ENCODE measurements around the gene PGC.
"Not testable (repeated sequence)": the region's sequence is repeated elsewhere in the genome, so short reads cannot be mapped to it uniquely, and the experiment has no call there.

PGC gene

GRCh38 chr6:41774841-41775240 lies 27.6 kb upstream of the PGC start:
- no peak for DNase-seq

- no peak for DNase-seq
These were observed 24.1 kb upstream of the PGC start for GRCh38 chr6:41771058-41771983.

GRCh38 chr6:41770381-41771057 lies 23.3 kb upstream of the PGC start:
- DNase-seq, result no peak

GRCh38 chr6:41769376-41769775 lies 22.2 kb upstream of the PGC start:
- DNase-seq, result no peak

GRCh38 chr6:41768545-41769308 lies 21.5 kb upstream of the PGC start:
- no peak for DNase-seq

GRCh38 chr6:41767112-41767833 lies 20.1 kb upstream of the PGC start:
- no peak for DNase-seq

- not testable (repeated sequence) for DNase-seq
These were observed 19.0 kb upstream of the PGC start for GRCh38 chr6:41766043-41766664.

GRCh38 chr6:41763470-41763869 lies 16.3 kb upstream of the PGC start:
- no peak for DNase-seq

GRCh38 chr6:41759905-41760579 lies 12.8 kb upstream of the PGC start:
- DNase-seq, result no peak

- DNase-seq, result no peak
These were observed 12.1 kb upstream of the PGC start for GRCh38 chr6:41759106-41759904.

GRCh38 chr6:41758641-41759035 lies 11.4 kb upstream of the PGC start:
- no peak for DNase-seq

- DNase-seq, result no peak
These were observed 10.9 kb upstream of the PGC start for GRCh38 chr6:41757931-41758640.

GRCh38 chr6:41757271-41757670 lies 10.1 kb upstream of the PGC start:
- DNase-seq, result no peak

- DNase-seq, result no peak
These were observed 9.2 kb upstream of the PGC start for GRCh38 chr6:41756354-41756753.

- DNase-seq, result no peak
These were observed 8.7 kb upstream of the PGC start for GRCh38 chr6:41755895-41756294.

GRCh38 chr6:41750374-41750773 lies 3.2 kb upstream of the PGC start:
- DNase-seq, result no peak

GRCh38 chr6:41748542-41748941 lies 1.3 kb upstream of the PGC start:
- DNase-seq, result no peak

GRCh38 chr6:41748102-41748477 lies 893 bp upstream of the PGC start:
- no peak for DNase-seq

GRCh38 chr6:41746107-41746506 lies 1.1 kb downstream of the PGC start:
- DNase-seq, result no peak

- no peak for DNase-seq
These were observed 2.9 kb downstream of the PGC start for GRCh38 chr6:41744236-41744787.
